Measurements from ENCODE around the gene CHRNA1. TPM values are rescaled to one million over a fixed set of nuclear protein-coding genes. Genes with fewer than 3 reads are reported as not detected.

CHRNA1 gene
- total and polyA plus RNA-seq, 2 experiments from 2014 or later = not detected

GRCh38 chr2:174798801-174799200 lies 34.5 kb upstream of the CHRNA1 start:
- Histone ChIP-seq H3K27me3 (ENCODE audit: insufficient read depth) (no peaks in the 10 kb centered on the region), H3K79me2 (replicated peaks; ENCODE audit: insufficient read depth) (no peaks in the 10 kb centered on the region), H2AFZ (no peak overlapping the region), H3K4me3 (no peak overlapping the region), H3F3A (replicated peaks; ENCODE audit: low read depth) (no peaks in the 10 kb centered on the region), H3K4me1 (ENCODE audit: insufficient read depth) (peaks cover 19% of the 10 kb centered on the region), H3K27ac (ENCODE audit: low read depth) (no peak overlapping the region), H4K20me1 (replicated peaks; ENCODE audit: insufficient read depth) (no peaks in the 10 kb centered on the region), H3K36me3 (ENCODE audit: insufficient read depth) (no peaks in the 10 kb centered on the region; the same call in 1 of the 2 replicates), H3K9me2 (ENCODE audit: insufficient read depth) (no peaks in the 10 kb centered on the region), H3K4me2 (no peak overlapping the region)
- peaks cover 31% of the 10 kb centered on the region for H3K4me1 Mint-ChIP-seq
- peak; percentile 36 for DNase-seq (ENCODE audit: low spot score)
- peak; percentile 23 for ATAC-seq
- H3K27me3 Mint-ChIP-seq (ENCODE audit: insufficient read depth, low read depth, poor library complexity) = peaks cover 8% of the 10 kb centered on the region
- peaks cover 26% of the 10 kb centered on the region; the same call in 2 of the 3 replicates for H3K36me3 Mint-ChIP-seq (ENCODE audit: low read depth)
- H3K27ac Mint-ChIP-seq = no peak overlapping the region
- no peak overlapping the region for H3K4me3 Mint-ChIP-seq
- H3K9me3 Mint-ChIP-seq = no peaks in the 10 kb centered on the region
- TF ChIP-seq ZNF462 (CRISPR knock-in tag; IDR thresholded peaks at IDR 0.05) (0 out of 2 replicates have a peak, but pooled peaks have one; percentile 26), ZNF331 (CRISPR knock-in tag; IDR thresholded peaks at IDR 0.05; ENCODE audit: low read depth) (no peak), CTCF (conservative IDR thresholded peaks at IDR 0.05; ENCODE audit: low read depth in 2 of 2) (peak in 1 of 2 experiments; percentile 31; a peak in 1 of 4 replicates)

Data from GM23338 (cell line).